Activated CD4-positive, alpha-beta T cell treated with anti-CD3 and anti-CD28 coated beads, Interleukin-2, amount 10 ng/mL, durations not matched to agents 24 days and 14 days (primary cell): ENCODE measurements around the gene CLCN5. TPM values are rescaled to one million over a fixed set of nuclear protein-coding genes. Genes with fewer than 3 reads are reported as not detected.

Experiments used
- total RNA-seq: library from RNA; stranded (reverse); gene quantifications from 2 replicates; pipeline ENCODE4 v1.2.3, GENCODE V29; 2022

Gene CLCN5
- total RNA-seq, 1 donor from 2014 or later: 4.2 TPM

Other genes with a start within 250 kb of the CLCN5 start
- not detected in 2 replicates for gene PAGE1, start 226.6 kb upstream of the CLCN5 start, total RNA-seq
- gene PAGE4, start 93.3 kb upstream of the CLCN5 start, total RNA-seq: not detected in 2 replicates
- gene USP27X, start 43.1 kb upstream of the CLCN5 start, total RNA-seq: 1.6 and 2.4 TPM in 2 replicates